SU-DHL-6 (cell line): ENCODE results near the gene CETN3.

Source experiments
- H2AFZ ChIP-seq: fragments of 200-600 bp; sonication (generic); 2 replicates; pipeline ENCODE4 v1.6.1; 2014; ENCODE audit warnings: low read depth, mild to moderate bottlenecking, moderate library complexity, mixed read lengths, antibody characterized with exemption, low read length; ENCODE audit not compliant: severe bottlenecking
- H3F3A ChIP-seq: fragments of 200-600 bp; shearing (Covaris generic); 2 replicates; pipeline ENCODE4 v1.6.0; 2016; ENCODE audit warnings: antibody characterized with exemption, mild to moderate bottlenecking; ENCODE audit not compliant: insufficient read depth
- H3K27ac ChIP-seq: fragments of 200-600 bp; sonication (generic); 2 replicates; pipeline ENCODE4 v1.5.1; 2016; ENCODE audit warnings: low read depth, mild to moderate bottlenecking, low read length, moderate library complexity, mixed read lengths
- H3K27me3 ChIP-seq: fragments of 200-600 bp; sonication (generic), shearing (Covaris generic); 2 replicates; pipeline ENCODE4 v1.6.0; 2014; ENCODE audit warnings: mild to moderate bottlenecking, low read length
- H3K36me3 ChIP-seq: fragments of 200-600 bp; sonication (generic); 2 replicates; pipeline ENCODE4 v1.6.1; 2014; ENCODE audit warnings: mild to moderate bottlenecking, low read length, mixed read lengths
- H3K4me2 ChIP-seq: fragments of 300-600, 200-600 bp; shearing (Covaris generic), sonication (generic); 2 replicates; pipeline ENCODE4 v1.6.0; 2014; ENCODE audit warnings: low read length, low read depth, mild to moderate bottlenecking; ENCODE audit not compliant: poor library complexity, severe bottlenecking
- H3K4me3 ChIP-seq: fragments of 200-600 bp; sonication (generic); 2 replicates; pipeline ENCODE4 v1.5.1; 2014; ENCODE audit warnings: antibody characterized with exemption, low read length, mild to moderate bottlenecking, mixed read lengths; ENCODE audit not compliant: insufficient read depth, poor library complexity, severe bottlenecking
- H3K79me2 ChIP-seq: fragments of 200-600 bp; sonication (generic); 2 replicates; pipeline ENCODE4 v1.6.1; 2014; ENCODE audit warnings: mild to moderate bottlenecking, low read length, moderate library complexity; ENCODE audit not compliant: insufficient read depth
- H3K9ac ChIP-seq: fragments of 200-600 bp; sonication (generic); 2 replicates; pipeline ENCODE4 v1.7.0; 2014; ENCODE audit warnings: mild to moderate bottlenecking, low read length
- H3K9me2 ChIP-seq: fragments of 200-600 bp; sonication (generic); replicated peaks from 2 replicates; pipeline ENCODE4 v1.6.1; 2014; ENCODE audit warnings: low read length; ENCODE audit not compliant: insufficient read depth
- H3K9me3 ChIP-seq: fragments of 200-600 bp; sonication (generic); 2 replicates; pipeline ENCODE4 v1.6.1; 2014; ENCODE audit warnings: low read length, mixed read lengths; ENCODE audit not compliant: insufficient read depth
- H4K20me1 ChIP-seq: fragments of 200-600 bp; sonication (generic); 2 replicates; pipeline ENCODE4 v1.6.1; 2014; ENCODE audit warnings: low read depth, mild to moderate bottlenecking, antibody characterized with exemption, low read length, moderate library complexity, mixed read lengths
- EZH2phosphoT487 ChIP-seq: fragments of 200-600 bp; sonication (generic), shearing (Covaris generic); conservative IDR thresholded peaks from 2 replicates; pipeline ENCODE4 v1.6.1; 2018; ENCODE audit warnings: mild to moderate bottlenecking, antibody characterized with exemption, low read length, moderate library complexity, mixed read lengths
- TF ChIP-seq, protein P1 (sequence below): fragments of 200-600 bp; sonication (generic); IDR thresholded peaks from one replicate; pipeline ENCODE4 v1.5.1; 2017; ENCODE audit warnings: antibody characterized with exemption, mild to moderate bottlenecking, low read length, moderate library complexity; ENCODE audit not compliant: insufficient read depth, poor library complexity, severe bottlenecking

CETN3 gene

DNA sequence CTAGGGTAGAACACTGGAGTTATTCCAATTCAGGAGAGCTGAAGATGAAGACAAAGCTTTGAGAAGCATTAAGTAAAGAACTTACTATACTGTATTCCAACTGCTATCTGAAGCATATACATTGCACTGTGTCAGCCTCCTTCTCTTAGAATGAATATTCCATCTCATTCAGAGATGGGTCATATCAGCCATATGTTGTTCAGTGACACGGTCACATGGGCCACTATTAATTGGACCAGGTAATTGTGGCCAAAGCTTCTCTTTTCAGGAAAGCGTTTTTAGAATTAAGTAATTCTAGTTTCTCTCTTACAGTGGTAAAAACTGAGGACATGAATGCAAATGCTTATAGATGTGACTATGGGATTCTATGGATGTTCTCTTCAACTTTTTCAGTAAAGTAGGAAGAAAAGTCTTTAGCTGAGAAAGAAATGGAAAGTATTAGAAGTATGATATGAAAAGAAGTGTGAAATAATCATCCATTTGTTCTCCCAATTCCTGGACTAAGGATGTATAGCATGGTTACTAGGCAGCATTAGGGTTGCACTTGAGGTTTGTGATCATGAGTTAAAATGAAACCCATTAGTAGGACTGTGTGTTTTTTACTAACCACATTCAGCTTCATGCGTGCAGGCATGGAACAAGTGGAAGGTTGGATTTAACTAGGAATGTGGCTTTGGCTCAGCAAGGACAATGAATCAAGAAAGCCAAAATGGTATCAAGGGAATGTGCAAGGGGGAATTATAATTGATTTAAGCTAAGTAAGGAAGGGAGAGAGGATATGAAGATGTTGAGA lies 40.9 kb downstream of the CETN3 start:
- Histone ChIP-seq H3F3A (no peaks in the 10 kb centered on the region), H3K9me3 (no peaks in the 10 kb centered on the region), H3K4me2 (no peak overlapping the region), H3K9me2 (no peaks in the 10 kb centered on the region), H2AFZ (no peak overlapping the region), H4K20me1 (no peaks in the 10 kb centered on the region), H3K9ac (no peak overlapping the region), H3K79me2 (no peaks in the 10 kb centered on the region), H3K36me3 (no peaks in the 10 kb centered on the region), H3K27ac (no peak overlapping the region), H3K4me3 (no peak overlapping the region), H3K27me3 (no peaks in the 10 kb centered on the region)
- TF ChIP-seq EZH2phosphoT487, result no peak
- TF ChIP-seq, protein P1, sequence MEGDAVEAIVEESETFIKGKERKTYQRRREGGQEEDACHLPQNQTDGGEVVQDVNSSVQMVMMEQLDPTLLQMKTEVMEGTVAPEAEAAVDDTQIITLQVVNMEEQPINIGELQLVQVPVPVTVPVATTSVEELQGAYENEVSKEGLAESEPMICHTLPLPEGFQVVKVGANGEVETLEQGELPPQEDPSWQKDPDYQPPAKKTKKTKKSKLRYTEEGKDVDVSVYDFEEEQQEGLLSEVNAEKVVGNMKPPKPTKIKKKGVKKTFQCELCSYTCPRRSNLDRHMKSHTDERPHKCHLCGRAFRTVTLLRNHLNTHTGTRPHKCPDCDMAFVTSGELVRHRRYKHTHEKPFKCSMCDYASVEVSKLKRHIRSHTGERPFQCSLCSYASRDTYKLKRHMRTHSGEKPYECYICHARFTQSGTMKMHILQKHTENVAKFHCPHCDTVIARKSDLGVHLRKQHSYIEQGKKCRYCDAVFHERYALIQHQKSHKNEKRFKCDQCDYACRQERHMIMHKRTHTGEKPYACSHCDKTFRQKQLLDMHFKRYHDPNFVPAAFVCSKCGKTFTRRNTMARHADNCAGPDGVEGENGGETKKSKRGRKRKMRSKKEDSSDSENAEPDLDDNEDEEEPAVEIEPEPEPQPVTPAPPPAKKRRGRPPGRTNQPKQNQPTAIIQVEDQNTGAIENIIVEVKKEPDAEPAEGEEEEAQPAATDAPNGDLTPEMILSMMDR, result no peak

DNA sequence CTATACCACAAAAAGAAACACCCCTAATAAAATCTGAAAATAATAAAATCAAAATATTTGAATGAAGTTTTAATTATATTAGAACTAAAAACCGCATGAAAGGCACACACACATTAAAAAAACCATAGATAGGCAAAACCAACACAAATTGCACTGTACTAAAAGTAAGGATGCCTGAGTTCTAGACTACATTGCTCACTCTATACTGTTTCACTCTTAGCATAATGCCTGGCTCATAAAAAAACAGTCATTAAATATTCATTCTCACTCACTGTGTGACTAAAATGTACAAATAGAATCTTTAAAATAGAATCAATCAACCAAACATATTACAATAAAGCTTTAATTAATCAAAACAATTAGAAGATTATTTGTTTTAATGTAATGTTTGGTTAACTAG lies 41.7 kb downstream of the CETN3 start:
- Histone ChIP-seq H4K20me1 (no peaks in the 10 kb centered on the region), H3K79me2 (no peaks in the 10 kb centered on the region), H2AFZ (no peak overlapping the region), H3K9ac (no peak overlapping the region), H3K27me3 (no peaks in the 10 kb centered on the region), H3K27ac (no peak overlapping the region), H3F3A (no peaks in the 10 kb centered on the region), H3K4me2 (no peak overlapping the region), H3K9me2 (no peaks in the 10 kb centered on the region), H3K9me3 (no peaks in the 10 kb centered on the region), H3K36me3 (no peaks in the 10 kb centered on the region), H3K4me3 (no peak overlapping the region)
- no peak for TF ChIP-seq EZH2phosphoT487
- TF ChIP-seq, protein P1, result no peak

DNA sequence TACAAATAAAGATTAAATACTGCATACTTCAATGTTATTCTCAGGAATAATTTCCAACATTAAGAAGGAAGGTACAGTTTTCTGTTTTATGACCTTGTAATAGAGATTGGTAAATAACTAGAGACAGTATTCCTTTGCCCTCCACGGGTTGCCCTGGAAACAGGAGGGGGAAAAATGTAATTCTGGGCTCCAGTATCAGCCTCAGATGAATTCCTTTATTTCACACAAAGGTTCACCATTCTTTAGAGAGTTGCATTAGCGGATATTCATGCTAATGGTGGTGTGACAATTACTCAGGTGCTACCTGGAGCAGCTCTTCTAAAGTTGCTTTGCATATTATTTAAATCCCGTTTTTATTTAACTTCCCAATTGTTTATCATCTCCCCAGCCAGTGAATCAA lies 42.6 kb downstream of the CETN3 start:
- TF ChIP-seq, protein P1, result no peak
- Histone ChIP-seq H3K36me3 (no peaks in the 10 kb centered on the region), H3K9me2 (no peaks in the 10 kb centered on the region; the same call in 1 of the 2 replicates), H4K20me1 (no peaks in the 10 kb centered on the region), H3K79me2 (no peaks in the 10 kb centered on the region), H3F3A (no peaks in the 10 kb centered on the region), H3K27me3 (no peaks in the 10 kb centered on the region), H3K4me3 (no peak overlapping the region), H3K9me3 (no peaks in the 10 kb centered on the region), H3K9ac (no peak overlapping the region), H3K27ac (no peak overlapping the region), H2AFZ (no peak overlapping the region), H3K4me2 (no peak overlapping the region)
